Neural crest cell (in vitro differentiated cells): Measurements from ENCODE around the gene GRP. TPM values are rescaled to one million over a fixed set of nuclear protein-coding genes. Genes with fewer than 3 reads are reported as not detected.

Experiments
- DNase-seq: peaks from one replicate; pipeline ENCODE4 v3.0.0; 2021; ENCODE audit warnings: low read depth, mixed read lengths, low spot score
- H3K27ac Mint-ChIP-seq: one replicate; pipeline ENCODE4 v1.8.0; 2021; ENCODE audit warnings: mild to moderate bottlenecking, mixed read lengths; ENCODE audit not compliant: unreplicated experiment
- H3K27me3 Mint-ChIP-seq: 2 replicates; pipeline ENCODE4 v1.8.0; 2021; ENCODE audit warnings: low read depth, mild to moderate bottlenecking, mixed read lengths
- H3K36me3 Mint-ChIP-seq: 2 replicates; pipeline ENCODE4 v1.8.0; 2021; ENCODE audit warnings: low read depth, mild to moderate bottlenecking, mixed read lengths
- H3K4me1 Mint-ChIP-seq: 2 replicates; pipeline ENCODE4 v1.8.0; 2021; ENCODE audit warnings: mixed read lengths
- H3K4me3 Mint-ChIP-seq: one replicate; pipeline ENCODE4 v1.8.0; 2021; ENCODE audit warnings: mild to moderate bottlenecking, mixed read lengths
- H3K9me3 Mint-ChIP-seq: 2 replicates; pipeline ENCODE4 v1.8.0; 2021; ENCODE audit warnings: mixed read lengths
- CTCF ChIP-seq: fragments of 200-600 bp; sonication (generic); conservative IDR thresholded peaks from 2 replicates; pipeline ENCODE4 v1.5.0; 2021; ENCODE audit warnings: antibody characterized with exemption, mild to moderate bottlenecking
- total RNA-seq: library from RNA; stranded (reverse); gene quantifications from 2 replicates; pipeline ENCODE4 v1.2.1, GENCODE V29; 2021

GRP gene
- total RNA-seq, 1 donor from 2014 or later, result not detected

GRCh38 chr18:59218018-59218417 is 1.9 kb upstream of the GRP start:
- Mint-ChIP-seq H3K36me3 (no peaks in the 10 kb centered on the region), H3K27me3 (peaks cover 96% of the 10 kb centered on the region), H3K9me3 (no peaks in the 10 kb centered on the region), H3K27ac (no peak overlapping the region), H3K4me1 (peaks cover 13% of the 10 kb centered on the region), H3K4me3 (no peak overlapping the region)
- no peak for DNase-seq
- no peak for TF ChIP-seq CTCF

- Mint-ChIP-seq H3K27ac (no peak overlapping the region), H3K9me3 (no peaks in the 10 kb centered on the region), H3K27me3 (peaks cover 100% of the 10 kb centered on the region), H3K36me3 (no peaks in the 10 kb centered on the region), H3K4me3 (peak overlapping the region; percentile 66), H3K4me1 (peaks cover 13% of the 10 kb centered on the region)
- no peak for DNase-seq
- TF ChIP-seq CTCF, result no peak
Observed at GRCh38 chr18:59220164-59220783, 316 bp downstream of the GRP start.

- Mint-ChIP-seq H3K36me3 (no peaks in the 10 kb centered on the region), H3K27me3 (peaks cover 100% of the 10 kb centered on the region), H3K4me3 (peak overlapping the region; percentile 66), H3K4me1 (peaks cover 13% of the 10 kb centered on the region), H3K9me3 (no peaks in the 10 kb centered on the region), H3K27ac (no peak overlapping the region)
- no peak for TF ChIP-seq CTCF
- DNase-seq, result peak; percentile 11
Observed at GRCh38 chr18:59220784-59221765, 1.1 kb downstream of the GRP start.

GRCh38 chr18:59222341-59222740 is 2.4 kb downstream of the GRP start:
- Mint-ChIP-seq H3K27me3 (peaks cover 100% of the 10 kb centered on the region), H3K9me3 (no peaks in the 10 kb centered on the region), H3K27ac (no peak overlapping the region), H3K4me1 (peaks cover 13% of the 10 kb centered on the region), H3K36me3 (no peaks in the 10 kb centered on the region), H3K4me3 (no peak overlapping the region)
- no peak for DNase-seq
- no peak for TF ChIP-seq CTCF

GRCh38 chr18:59228351-59228750 is 8.4 kb downstream of the GRP start:
- Mint-ChIP-seq H3K27ac (no peak overlapping the region), H3K27me3 (peaks cover 91% of the 10 kb centered on the region), H3K36me3 (no peaks in the 10 kb centered on the region), H3K9me3 (no peaks in the 10 kb centered on the region), H3K4me3 (no peak overlapping the region), H3K4me1 (no peaks in the 10 kb centered on the region)
- TF ChIP-seq CTCF, result no peak
- no peak for DNase-seq
